Measurements from ENCODE around the gene ANKRD11.

GRCh38 chr16:89282523-89282922, 207.8 kb downstream of the ANKRD11 start:
- TF ChIP-seq CTCF (IDR thresholded peaks at IDR 0.05; ENCODE audit: extremely low read depth in 1 of 2, insufficient read depth in 1 of 2, low read depth in 1 of 2, low read length in 2 of 2) (no peak), POLR2A (IDR thresholded peaks at IDR 0.05; ENCODE audit: low read depth, low read length) (no peak), POLR2AphosphoS5 (IDR thresholded peaks at IDR 0.05; ENCODE audit: insufficient read depth, low read depth, low read length) (no peak), JUN (IDR thresholded peaks at IDR 0.05; ENCODE audit: borderline replicate concordance, insufficient read depth, insufficient read length, low read depth) (no peak), EZH2 (IDR thresholded peaks at IDR 0.05; ENCODE audit: borderline replicate concordance, low read depth, low read length, severe bottlenecking) (no peak), MAX (IDR thresholded peaks at IDR 0.05; ENCODE audit: insufficient read depth, insufficient read length) (no peak), MYC (IDR thresholded peaks at IDR 0.05; ENCODE audit: low read depth, low read length) (no peak)
